Mesenchymal stem cell (in vitro differentiated cells and primary cell): ENCODE measurements around the gene SLCO3A1.

Source experiments
- DNase-seq: peaks from one replicate; pipeline ENCODE4 v3.0.0-alpha.2; 2013
- H2AFZ ChIP-seq: one replicate; pipeline ENCODE4 v1.6.1; 2013; ENCODE audit warnings: low read depth, mild to moderate bottlenecking, control low read depth, inconsistent platforms, low read length, moderate library complexity
- H2AK5ac ChIP-seq: 2 replicates; pipeline ENCODE4 v1.6.1; 2013; ENCODE audit warnings: low read length, moderate library complexity, mild to moderate bottlenecking, inconsistent platforms; ENCODE audit not compliant: severe bottlenecking
- H2BK120ac ChIP-seq: one replicate; pipeline ENCODE4 v1.6.1; 2013; ENCODE audit warnings: low read depth, mild to moderate bottlenecking, inconsistent platforms, low read length, moderate library complexity
- H2BK12ac ChIP-seq, 2 experiments: one replicate each; pipeline ENCODE4 v1.6.1; 2013; ENCODE audit warnings: inconsistent platforms in 2 of 2, low read length in 2 of 2, mild to moderate bottlenecking in 2 of 2, moderate library complexity in 2 of 2, control low read depth in 1 of 2
- H2BK15ac ChIP-seq: one replicate; pipeline ENCODE4 v1.6.1; 2013; ENCODE audit warnings: mild to moderate bottlenecking, low read depth, inconsistent platforms; ENCODE audit not compliant: poor library complexity, severe bottlenecking
- H2BK5ac ChIP-seq: 2 replicates; pipeline ENCODE4 v1.6.1; 2013; ENCODE audit warnings: low read depth, mild to moderate bottlenecking, low read length, control low read depth, inconsistent platforms; ENCODE audit not compliant: poor library complexity, severe bottlenecking
- H3K14ac ChIP-seq, 2 experiments: one replicate each; pipeline ENCODE4 v1.6.1; 2013; ENCODE audit warnings: inconsistent platforms in 2 of 2, low read length in 2 of 2, control low read depth in 1 of 2, mild to moderate bottlenecking in 1 of 2, moderate library complexity in 1 of 2
- H3K18ac ChIP-seq, 2 experiments: one replicate each; pipeline ENCODE4 v1.6.1; 2013; ENCODE audit warnings: inconsistent platforms in 2 of 2, low read length in 2 of 2, control low read depth in 1 of 2, low read depth in 1 of 2, mild to moderate bottlenecking in 1 of 2
- H3K23ac ChIP-seq, 2 experiments: one replicate each; pipeline ENCODE4 v1.6.1; 2013; ENCODE audit warnings: inconsistent platforms in 2 of 2, low read length in 2 of 2, mild to moderate bottlenecking in 2 of 2, moderate library complexity in 2 of 2, control low read depth in 1 of 2
- H3K27ac ChIP-seq: 2 replicates; pipeline ENCODE4 v1.5.1; 2013; ENCODE audit warnings: mild to moderate bottlenecking, moderate library complexity, low read length, control low read depth, inconsistent platforms; ENCODE audit not compliant: poor library complexity, severe bottlenecking
- H3K27me3 ChIP-seq, 2 experiments: 2 replicates each; pipeline versions ENCODE4 v1.6.1 to v1.7.0; 2013; ENCODE audit warnings: low read length in 2 of 2, mild to moderate bottlenecking in 2 of 2, moderate library complexity in 2 of 2, control low read depth in 1 of 2, inconsistent platforms in 1 of 2; ENCODE audit not compliant: control insufficient read depth in 1 of 2, insufficient read depth in 1 of 2
- H3K36me3 ChIP-seq, 2 experiments: 2 replicates each; pipeline versions ENCODE4 v1.6.1 to v1.7.0; 2013; ENCODE audit warnings: low read length in 2 of 2, control low read depth in 1 of 2, inconsistent platforms in 1 of 2, low read depth in 1 of 2, mild to moderate bottlenecking in 1 of 2; ENCODE audit not compliant: insufficient read depth in 2 of 2, control insufficient read depth in 1 of 2
- H3K4ac ChIP-seq, 2 experiments: one replicate each; pipeline ENCODE4 v1.6.1; 2013; ENCODE audit warnings: inconsistent platforms in 2 of 2, low read length in 2 of 2, mild to moderate bottlenecking in 2 of 2, moderate library complexity in 2 of 2, control low read depth in 1 of 2, low read depth in 1 of 2
- H3K4me1 ChIP-seq: 2 replicates; pipeline ENCODE4 v1.6.1; 2013; ENCODE audit warnings: low read depth, low read length, control low read depth; ENCODE audit not compliant: control insufficient read depth, insufficient read depth
- H3K4me2 ChIP-seq: 2 replicates; pipeline ENCODE4 v1.6.1; 2013; ENCODE audit warnings: low read length, mild to moderate bottlenecking, inconsistent platforms; ENCODE audit not compliant: poor library complexity, severe bottlenecking
- H3K4me3 ChIP-seq, 2 experiments: 2 replicates each; pipeline versions ENCODE4 v1.5.1 to v1.7.0; 2013; ENCODE audit warnings: low read length in 2 of 2, mild to moderate bottlenecking in 2 of 2, control low read depth in 1 of 2, low read depth in 1 of 2; ENCODE audit not compliant: insufficient read depth in 1 of 2
- H3K79me1 ChIP-seq: replicated peaks from 2 replicates; pipeline ENCODE4 v1.6.1; 2013; ENCODE audit warnings: mild to moderate bottlenecking, control low read depth, low read length, inconsistent platforms; ENCODE audit not compliant: poor library complexity, severe bottlenecking
- H3K9ac ChIP-seq: 2 replicates; pipeline ENCODE4 v1.7.0; 2013; ENCODE audit warnings: mild to moderate bottlenecking, low read length, moderate library complexity
- H3K9me3 ChIP-seq: 2 replicates; pipeline ENCODE4 v1.7.0; 2013; ENCODE audit warnings: mild to moderate bottlenecking, low read length; ENCODE audit not compliant: control insufficient read depth
- H4K8ac ChIP-seq: one replicate; pipeline ENCODE4 v1.6.1; 2013; ENCODE audit warnings: inconsistent platforms, mild to moderate bottlenecking, low read length, moderate library complexity
- H4K91ac ChIP-seq: one replicate; pipeline ENCODE4 v1.6.1; 2013; ENCODE audit warnings: mild to moderate bottlenecking, low read length, inconsistent platforms
- WGBS: methylation state at CpG from one replicate; pipeline ENCODE4 v1.1.7; 2013; ENCODE audit warnings: mixed read lengths; 5-methylcytosine and 5-hydroxymethylcytosine counted together

Gene SLCO3A1

GRCh38 chr15:92184142-92184541 lies 330.6 kb downstream of the SLCO3A1 start:
- H4K91ac ChIP-seq, result no peak overlapping the region
- no peaks in the 10 kb centered on the region for H3K36me3 ChIP-seq
- no peak overlapping the region for H3K27ac ChIP-seq
- no peak overlapping the region for H2BK5ac ChIP-seq
- no peaks in the 10 kb centered on the region for H3K4me1 ChIP-seq
- no peak for DNase-seq
- no peak overlapping the region for H3K9ac ChIP-seq
- H3K4me2 ChIP-seq, result no peak overlapping the region
- H3K9me3 ChIP-seq, result peaks cover 3% of the 10 kb centered on the region
- H3K27me3 ChIP-seq, result peaks cover 0 to 20% of the 10 kb centered on the region in 2 experiments
- no peak overlapping the region for H2AFZ ChIP-seq
- no peak overlapping the region for H3K18ac ChIP-seq
- H2AK5ac ChIP-seq, result no peak overlapping the region
- H3K79me1 ChIP-seq, result no peaks in the 10 kb centered on the region
- H2BK15ac ChIP-seq, result no peak overlapping the region
- WGBS, result 91% methylated on average over 3 of the region's 3 CpGs
- H4K8ac ChIP-seq, result no peak overlapping the region
- no peak overlapping the region for H3K14ac ChIP-seq
- no peak overlapping the region for H3K23ac ChIP-seq
- H2BK120ac ChIP-seq, result no peak overlapping the region
- H3K4me3 ChIP-seq, result no peak overlapping the region
- H2BK12ac ChIP-seq, result no peak overlapping the region
- H3K4ac ChIP-seq, result no peak overlapping the region

DNA sequence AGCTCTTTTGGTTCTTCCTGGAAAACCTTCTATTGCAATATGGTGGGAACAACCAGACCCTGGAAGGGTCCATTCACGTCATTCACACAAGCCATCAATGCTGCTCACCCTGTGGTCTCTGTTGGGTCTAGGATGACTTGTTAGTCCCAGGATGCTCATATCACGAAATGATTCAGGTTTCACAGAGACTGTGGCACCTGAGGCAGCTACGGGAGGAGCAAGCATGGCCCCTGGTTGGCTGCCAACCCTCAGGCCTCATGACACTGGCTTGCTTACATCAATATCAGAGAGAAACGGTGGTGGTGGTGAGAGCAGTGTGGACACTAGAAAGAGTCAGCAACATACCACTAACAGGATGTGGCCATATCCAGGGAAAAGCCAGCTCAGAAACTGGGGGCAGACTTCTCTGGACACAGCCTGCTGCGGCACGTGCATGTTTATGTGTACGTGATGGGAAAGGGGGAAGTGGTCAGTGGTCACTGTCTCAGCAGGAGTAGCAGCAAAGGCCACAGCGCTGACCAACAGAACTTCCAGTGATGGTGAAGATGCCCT lies 331.2 kb downstream of the SLCO3A1 start:
- Histone ChIP-seq H3K4me1 (no peaks in the 10 kb centered on the region), H3K4ac (no peak overlapping the region), H2AK5ac (no peak overlapping the region), H3K27me3 (peaks cover 0 to 25% of the 10 kb centered on the region in 2 experiments), H2BK12ac (no peak overlapping the region), H3K36me3 (no peaks in the 10 kb centered on the region), H3K18ac (no peak overlapping the region), H3K9ac (no peak overlapping the region), H2BK120ac (no peak overlapping the region), H4K91ac (no peak overlapping the region), H2BK5ac (no peak overlapping the region), H2AFZ (no peak overlapping the region), H3K23ac (no peak overlapping the region), H3K4me2 (no peak overlapping the region), H3K4me3 (no peak overlapping the region), H3K9me3 (peaks cover 3% of the 10 kb centered on the region), H3K14ac (no peak overlapping the region), H2BK15ac (no peak overlapping the region), H3K27ac (no peak overlapping the region), H3K79me1 (no peaks in the 10 kb centered on the region), H4K8ac (no peak overlapping the region)
- no peak for DNase-seq
- 75% methylated on average over 8 of the region's 8 CpGs for WGBS

DNA sequence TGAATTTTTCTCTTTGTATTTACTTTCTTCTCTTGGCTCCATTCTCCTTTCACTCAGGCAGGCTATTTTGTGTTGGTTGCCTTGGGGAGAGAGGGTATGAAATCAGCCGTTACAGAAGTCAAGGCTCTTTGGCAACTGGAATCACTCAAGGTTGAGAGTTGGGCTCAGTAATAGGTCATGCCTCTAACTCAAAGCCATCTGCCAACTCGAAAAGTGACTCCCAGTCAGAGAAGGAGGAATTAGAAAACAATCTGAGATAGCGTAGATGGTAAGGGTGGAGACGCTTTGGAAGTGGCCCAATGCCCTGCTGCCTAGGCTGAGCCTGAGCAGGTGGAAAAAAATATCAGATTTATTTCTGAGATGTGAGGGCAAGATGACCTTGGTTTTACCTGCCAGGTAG lies 334.5 kb downstream of the SLCO3A1 start:
- Histone ChIP-seq H2BK15ac (no peak overlapping the region), H2BK120ac (no peak overlapping the region), H3K9me3 (peaks cover 3% of the 10 kb centered on the region), H3K4me3 (no peak overlapping the region), H4K91ac (no peak overlapping the region), H2BK5ac (no peak overlapping the region), H3K4me1 (no peaks in the 10 kb centered on the region), H4K8ac (no peak overlapping the region), H3K27ac (no peak overlapping the region), H3K36me3 (no peaks in the 10 kb centered on the region), H3K4me2 (no peak overlapping the region), H2AK5ac (no peak overlapping the region), H3K18ac (no peak overlapping the region), H3K9ac (no peak overlapping the region), H3K27me3 (peaks cover 0 to 24% of the 10 kb centered on the region in 2 experiments), H3K4ac (no peak overlapping the region), H3K14ac (no peak overlapping the region), H2AFZ (no peak overlapping the region), H3K23ac (no peak overlapping the region), H2BK12ac (no peak overlapping the region), H3K79me1 (no peaks in the 10 kb centered on the region)
- WGBS, result 64% methylated on average over 4 of the region's 4 CpGs
- DNase-seq, result no peak

DNA sequence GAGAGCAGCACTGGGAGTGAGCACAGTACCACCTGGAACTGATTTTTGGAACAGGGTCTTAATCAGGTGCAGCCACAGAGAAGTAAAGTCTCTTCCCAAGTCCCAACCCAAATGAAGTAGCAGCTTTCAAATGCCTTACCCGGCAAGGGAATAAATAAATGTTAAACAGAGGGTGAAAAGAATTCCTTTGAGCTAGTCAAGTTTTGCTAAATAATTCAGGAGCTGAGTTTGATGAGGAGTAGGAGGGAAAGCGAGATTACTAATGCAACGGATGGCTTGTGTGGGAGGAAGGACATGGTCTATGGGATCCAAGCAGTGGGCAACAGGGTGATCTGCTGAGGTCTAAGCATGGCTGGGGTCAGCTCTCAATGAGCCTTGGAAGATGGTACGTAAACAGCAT lies 335.7 kb downstream of the SLCO3A1 start:
- Histone ChIP-seq H3K9ac (no peak overlapping the region), H2AFZ (no peak overlapping the region), H3K27ac (no peak overlapping the region), H2AK5ac (no peak overlapping the region), H4K8ac (no peak overlapping the region), H2BK15ac (no peak overlapping the region), H3K9me3 (peaks cover 3% of the 10 kb centered on the region), H3K79me1 (no peaks in the 10 kb centered on the region), H3K4ac (no peak overlapping the region), H3K27me3 (peaks cover 0 to 24% of the 10 kb centered on the region in 2 experiments), H3K14ac (no peak overlapping the region), H2BK120ac (no peak overlapping the region), H3K18ac (no peak overlapping the region), H2BK5ac (no peak overlapping the region), H2BK12ac (no peak overlapping the region), H3K36me3 (no peaks in the 10 kb centered on the region), H3K23ac (no peak overlapping the region), H3K4me1 (no peaks in the 10 kb centered on the region), H3K4me2 (no peak overlapping the region), H3K4me3 (no peak overlapping the region), H4K91ac (no peak overlapping the region)
- WGBS, result 86% methylated on average over 4 of the region's 4 CpGs
- no peak for DNase-seq
